WI38 (cell line): ENCODE data around the gene PCDHGA7.

Experiments
- H3K4me3 ChIP-seq: 2 replicates; pipeline ENCODE4 v1.5.1; 2011; ENCODE audit warnings: low read depth, mild to moderate bottlenecking, control low read depth, low read length
- CTCF ChIP-seq: IDR thresholded peaks from 2 replicates; pipeline ENCODE4 v1.5.1; 2012; ENCODE audit warnings: low read depth, mild to moderate bottlenecking, control low read depth, low read length

Gene PCDHGA7

GRCh38 chr5:141349917-141350619 is 32.5 kb upstream of the PCDHGA7 start, which contains the start of gene PCDHGB1:
Gene PCDHGB1 (plus strand): TSS chr5:141350099. CDS start chr5:141350261, 162 bp downstream.
- H3K4me3 ChIP-seq = peak within 1 kb of the TSS; percentile 72
- peak; percentile 94 for TF ChIP-seq CTCF

- H3K4me3 ChIP-seq = no peak overlapping the region
- TF ChIP-seq CTCF = no peak
Observed at GRCh38 chr5:141351591-141351990, 31.0 kb upstream of the PCDHGA7 start.

GRCh38 chr5:141354900-141355469 is 27.6 kb upstream of the PCDHGA7 start, which contains the start of gene PCDHGA4:
Gene PCDHGA4 (plus strand): TSS chr5:141355021. CDS start chr5:141355108, 87 bp downstream.
- TF ChIP-seq CTCF = peak; percentile 29; the same call in 1 of the 2 replicates
- H3K4me3 ChIP-seq = no peak within 1 kb of the TSS; the same call in 1 of the 2 replicates

- no peak overlapping the region for H3K4me3 ChIP-seq
- no peak for TF ChIP-seq CTCF
Observed at GRCh38 chr5:141355641-141356040, 26.9 kb upstream of the PCDHGA7 start.

- H3K4me3 ChIP-seq = no peak overlapping the region
- no peak for TF ChIP-seq CTCF
Observed at GRCh38 chr5:141356133-141356532, 26.4 kb upstream of the PCDHGA7 start.

GRCh38 chr5:141356950-141357349 is 25.6 kb upstream of the PCDHGA7 start:
- TF ChIP-seq CTCF = no peak
- no peak overlapping the region for H3K4me3 ChIP-seq

GRCh38 chr5:141359790-141360426 is 22.6 kb upstream of the PCDHGA7 start, which contains the start of gene PCDHGB2:
Gene PCDHGB2 (plus strand): TSS chr5:141359994. CDS start chr5:141360136, 142 bp downstream.
- TF ChIP-seq CTCF = peak; percentile 33; the same call in 1 of the 2 replicates
- H3K4me3 ChIP-seq = no peak within 1 kb of the TSS
